Mesenchymal stem cell (in vitro differentiated cells and primary cell): ENCODE results near the gene AFF2.

Experiments used
- DNase-seq: peaks from one replicate; pipeline ENCODE4 v3.0.0-alpha.2; 2013
- H2AFZ ChIP-seq: one replicate; pipeline ENCODE4 v1.6.1; 2013; ENCODE audit warnings: low read depth, mild to moderate bottlenecking, control low read depth, inconsistent platforms, low read length, moderate library complexity
- H2AK5ac ChIP-seq: 2 replicates; pipeline ENCODE4 v1.6.1; 2013; ENCODE audit warnings: low read length, moderate library complexity, mild to moderate bottlenecking, inconsistent platforms; ENCODE audit not compliant: severe bottlenecking
- H2BK120ac ChIP-seq: one replicate; pipeline ENCODE4 v1.6.1; 2013; ENCODE audit warnings: low read depth, mild to moderate bottlenecking, inconsistent platforms, low read length, moderate library complexity
- H2BK12ac ChIP-seq, 2 experiments: one replicate each; pipeline ENCODE4 v1.6.1; 2013; ENCODE audit warnings: inconsistent platforms in 2 of 2, low read length in 2 of 2, mild to moderate bottlenecking in 2 of 2, moderate library complexity in 2 of 2, control low read depth in 1 of 2
- H2BK15ac ChIP-seq: one replicate; pipeline ENCODE4 v1.6.1; 2013; ENCODE audit warnings: mild to moderate bottlenecking, low read depth, inconsistent platforms; ENCODE audit not compliant: poor library complexity, severe bottlenecking
- H2BK5ac ChIP-seq: 2 replicates; pipeline ENCODE4 v1.6.1; 2013; ENCODE audit warnings: low read depth, mild to moderate bottlenecking, low read length, control low read depth, inconsistent platforms; ENCODE audit not compliant: poor library complexity, severe bottlenecking
- H3K14ac ChIP-seq, 2 experiments: one replicate each; pipeline ENCODE4 v1.6.1; 2013; ENCODE audit warnings: inconsistent platforms in 2 of 2, low read length in 2 of 2, control low read depth in 1 of 2, mild to moderate bottlenecking in 1 of 2, moderate library complexity in 1 of 2
- H3K18ac ChIP-seq, 2 experiments: one replicate each; pipeline ENCODE4 v1.6.1; 2013; ENCODE audit warnings: inconsistent platforms in 2 of 2, low read length in 2 of 2, control low read depth in 1 of 2, low read depth in 1 of 2, mild to moderate bottlenecking in 1 of 2
- H3K23ac ChIP-seq, 2 experiments: one replicate each; pipeline ENCODE4 v1.6.1; 2013; ENCODE audit warnings: inconsistent platforms in 2 of 2, low read length in 2 of 2, mild to moderate bottlenecking in 2 of 2, moderate library complexity in 2 of 2, control low read depth in 1 of 2
- H3K27ac ChIP-seq: 2 replicates; pipeline ENCODE4 v1.5.1; 2013; ENCODE audit warnings: mild to moderate bottlenecking, moderate library complexity, low read length, control low read depth, inconsistent platforms; ENCODE audit not compliant: poor library complexity, severe bottlenecking
- H3K27me3 ChIP-seq, 2 experiments: 2 replicates each; pipeline versions ENCODE4 v1.6.1 to v1.7.0; 2013; ENCODE audit warnings: low read length in 2 of 2, mild to moderate bottlenecking in 2 of 2, moderate library complexity in 2 of 2, control low read depth in 1 of 2, inconsistent platforms in 1 of 2; ENCODE audit not compliant: control insufficient read depth in 1 of 2, insufficient read depth in 1 of 2
- H3K36me3 ChIP-seq, 2 experiments: 2 replicates each; pipeline versions ENCODE4 v1.6.1 to v1.7.0; 2013; ENCODE audit warnings: low read length in 2 of 2, control low read depth in 1 of 2, inconsistent platforms in 1 of 2, low read depth in 1 of 2, mild to moderate bottlenecking in 1 of 2; ENCODE audit not compliant: insufficient read depth in 2 of 2, control insufficient read depth in 1 of 2
- H3K4ac ChIP-seq, 2 experiments: one replicate each; pipeline ENCODE4 v1.6.1; 2013; ENCODE audit warnings: inconsistent platforms in 2 of 2, low read length in 2 of 2, mild to moderate bottlenecking in 2 of 2, moderate library complexity in 2 of 2, control low read depth in 1 of 2, low read depth in 1 of 2
- H3K4me1 ChIP-seq: 2 replicates; pipeline ENCODE4 v1.6.1; 2013; ENCODE audit warnings: low read depth, low read length, control low read depth; ENCODE audit not compliant: control insufficient read depth, insufficient read depth
- H3K4me2 ChIP-seq: 2 replicates; pipeline ENCODE4 v1.6.1; 2013; ENCODE audit warnings: low read length, mild to moderate bottlenecking, inconsistent platforms; ENCODE audit not compliant: poor library complexity, severe bottlenecking
- H3K4me3 ChIP-seq, 2 experiments: 2 replicates each; pipeline versions ENCODE4 v1.5.1 to v1.7.0; 2013; ENCODE audit warnings: low read length in 2 of 2, mild to moderate bottlenecking in 2 of 2, control low read depth in 1 of 2, low read depth in 1 of 2; ENCODE audit not compliant: insufficient read depth in 1 of 2
- H3K79me1 ChIP-seq: replicated peaks from 2 replicates; pipeline ENCODE4 v1.6.1; 2013; ENCODE audit warnings: mild to moderate bottlenecking, control low read depth, low read length, inconsistent platforms; ENCODE audit not compliant: poor library complexity, severe bottlenecking
- H3K9ac ChIP-seq: 2 replicates; pipeline ENCODE4 v1.7.0; 2013; ENCODE audit warnings: mild to moderate bottlenecking, low read length, moderate library complexity
- H3K9me3 ChIP-seq: 2 replicates; pipeline ENCODE4 v1.7.0; 2013; ENCODE audit warnings: mild to moderate bottlenecking, low read length; ENCODE audit not compliant: control insufficient read depth
- H4K8ac ChIP-seq: one replicate; pipeline ENCODE4 v1.6.1; 2013; ENCODE audit warnings: inconsistent platforms, mild to moderate bottlenecking, low read length, moderate library complexity
- H4K91ac ChIP-seq: one replicate; pipeline ENCODE4 v1.6.1; 2013; ENCODE audit warnings: mild to moderate bottlenecking, low read length, inconsistent platforms
- WGBS: methylation state at CpG from one replicate; pipeline ENCODE4 v1.1.7; 2013; ENCODE audit warnings: mixed read lengths; 5-methylcytosine and 5-hydroxymethylcytosine counted together

AFF2 gene

GRCh38 chrX:148984238-148984637 is 483.8 kb downstream of the AFF2 start:
- no peak overlapping the region for H2BK12ac ChIP-seq
- H2BK120ac ChIP-seq, result no peak overlapping the region
- H3K14ac ChIP-seq, result no peak overlapping the region
- H3K4me1 ChIP-seq, result no peaks in the 10 kb centered on the region
- no peak overlapping the region for H4K8ac ChIP-seq
- no peaks in the 10 kb centered on the region for H3K79me1 ChIP-seq
- no peaks in the 10 kb centered on the region for H3K27me3 ChIP-seq
- H2BK15ac ChIP-seq, result no peak overlapping the region
- no peak overlapping the region for H3K4me3 ChIP-seq
- H3K4ac ChIP-seq, result no peak overlapping the region
- no peak overlapping the region for H3K9ac ChIP-seq
- no peak overlapping the region for H3K27ac ChIP-seq
- no peak overlapping the region for H2AK5ac ChIP-seq
- 67% methylated on average over 2 of the region's 2 CpGs for WGBS
- no peaks in the 10 kb centered on the region for H3K9me3 ChIP-seq
- no peak overlapping the region for H3K18ac ChIP-seq
- H3K23ac ChIP-seq, result no peak overlapping the region
- H3K4me2 ChIP-seq, result no peak overlapping the region
- no peak overlapping the region for H2BK5ac ChIP-seq
- H2AFZ ChIP-seq, result no peak overlapping the region
- H3K36me3 ChIP-seq, result no peaks in the 10 kb centered on the region
- DNase-seq, result no peak
- no peak overlapping the region for H4K91ac ChIP-seq

- Histone ChIP-seq H3K27ac (no peak overlapping the region), H3K79me1 (no peaks in the 10 kb centered on the region), H3K18ac (no peak overlapping the region), H3K9ac (no peak overlapping the region), H2AK5ac (no peak overlapping the region), H2BK5ac (no peak overlapping the region), H3K36me3 (no peaks in the 10 kb centered on the region), H3K4me2 (no peak overlapping the region), H4K91ac (no peak overlapping the region), H3K4me3 (no peak overlapping the region), H3K27me3 (no peaks in the 10 kb centered on the region), H4K8ac (no peak overlapping the region), H3K4ac (no peak overlapping the region), H2BK12ac (no peak overlapping the region), H3K4me1 (no peaks in the 10 kb centered on the region), H3K14ac (no peak overlapping the region), H2AFZ (no peak overlapping the region), H2BK120ac (no peak overlapping the region), H3K9me3 (no peaks in the 10 kb centered on the region), H3K23ac (no peak overlapping the region), H2BK15ac (no peak overlapping the region)
- DNase-seq, result no peak
- WGBS, result no CpG with 5 or more reads among the region's 1 CpG
These were observed 491.1 kb downstream of the AFF2 start for GRCh38 chrX:148991502-148991901.

GRCh38 chrX:148995661-148996060 is 495.2 kb downstream of the AFF2 start:
- no peak overlapping the region for H4K91ac ChIP-seq
- no peaks in the 10 kb centered on the region for H3K36me3 ChIP-seq
- H3K4ac ChIP-seq, result no peak overlapping the region
- H3K4me2 ChIP-seq, result no peak overlapping the region
- no peak overlapping the region for H2AK5ac ChIP-seq
- H3K9ac ChIP-seq, result no peak overlapping the region
- no peak overlapping the region for H2AFZ ChIP-seq
- 67% methylated on average over 3 of the region's 3 CpGs for WGBS
- no peaks in the 10 kb centered on the region for H3K27me3 ChIP-seq
- H3K27ac ChIP-seq, result no peak overlapping the region
- H3K9me3 ChIP-seq, result no peaks in the 10 kb centered on the region
- no peaks in the 10 kb centered on the region for H3K79me1 ChIP-seq
- no peak overlapping the region for H3K14ac ChIP-seq
- H3K18ac ChIP-seq, result no peak overlapping the region
- H4K8ac ChIP-seq, result no peak overlapping the region
- H2BK5ac ChIP-seq, result no peak overlapping the region
- H2BK120ac ChIP-seq, result no peak overlapping the region
- no peak overlapping the region for H3K23ac ChIP-seq
- no peaks in the 10 kb centered on the region for H3K4me1 ChIP-seq
- H2BK12ac ChIP-seq, result no peak overlapping the region
- no peak for DNase-seq
- H3K4me3 ChIP-seq, result no peak overlapping the region
- no peak overlapping the region for H2BK15ac ChIP-seq

GRCh38 chrX:149002320-149002719 is 501.9 kb downstream of the AFF2 start:
- Histone ChIP-seq H2BK15ac (no peak overlapping the region), H4K8ac (no peak overlapping the region), H3K4ac (no peak overlapping the region), H3K14ac (no peak overlapping the region), H3K4me2 (no peak overlapping the region), H3K4me3 (no peak overlapping the region), H2AFZ (no peak overlapping the region), H3K4me1 (no peaks in the 10 kb centered on the region), H3K79me1 (no peaks in the 10 kb centered on the region), H3K9me3 (no peaks in the 10 kb centered on the region), H3K36me3 (no peaks in the 10 kb centered on the region), H3K27ac (no peak overlapping the region), H2AK5ac (no peak overlapping the region), H3K9ac (no peak overlapping the region), H2BK5ac (no peak overlapping the region), H2BK120ac (no peak overlapping the region), H3K18ac (no peak overlapping the region), H2BK12ac (no peak overlapping the region), H3K23ac (no peak overlapping the region), H4K91ac (no peak overlapping the region), H3K27me3 (no peaks in the 10 kb centered on the region)
- WGBS, result 81% methylated on average over 3 of the region's 3 CpGs
- DNase-seq, result no peak
